Activated naive CD4-positive, alpha-beta T cell treated with anti-CD3 and anti-CD28 coated beads, Interleukin-2, amount 10 ng/mL, durations not matched to agents 7 days and 5 days (primary cell): ENCODE measurements around the gene CEPT1.

ENCODE experiments used
- CTCF ChIA-PET: fragments of 350-600 bp; sonication (Branson Sonifier 250); formaldehyde crosslinking; loops from one replicate; lab custom pipeline; 2021; ENCODE audit warnings: antibody characterized with exemption; lab: Charles Lee
- DNase-seq: peaks from one replicate; pipeline ENCODE4 v3.0.0-alpha.2; 2020
- H3K27ac Mint-ChIP-seq: one replicate; pipeline ENCODE4 v1.8.0; 2021; ENCODE audit warnings: mild to moderate bottlenecking, moderate library complexity, mixed read lengths
- H3K27me3 Mint-ChIP-seq: one replicate; pipeline ENCODE4 v1.8.0; 2021; ENCODE audit warnings: mild to moderate bottlenecking, mixed read lengths
- H3K36me3 Mint-ChIP-seq: one replicate; pipeline ENCODE4 v1.8.0; 2021; ENCODE audit warnings: mixed read lengths
- H3K4me1 Mint-ChIP-seq: one replicate; pipeline ENCODE4 v1.8.0; 2021; ENCODE audit warnings: mixed read lengths
- H3K4me3 Mint-ChIP-seq: one replicate; pipeline ENCODE4 v1.8.0; 2021; ENCODE audit warnings: mild to moderate bottlenecking, moderate library complexity, mixed read lengths
- H3K9me3 Mint-ChIP-seq: one replicate; pipeline ENCODE4 v1.8.0; 2021; ENCODE audit warnings: mixed read lengths

The CEPT1 gene

DNA sequence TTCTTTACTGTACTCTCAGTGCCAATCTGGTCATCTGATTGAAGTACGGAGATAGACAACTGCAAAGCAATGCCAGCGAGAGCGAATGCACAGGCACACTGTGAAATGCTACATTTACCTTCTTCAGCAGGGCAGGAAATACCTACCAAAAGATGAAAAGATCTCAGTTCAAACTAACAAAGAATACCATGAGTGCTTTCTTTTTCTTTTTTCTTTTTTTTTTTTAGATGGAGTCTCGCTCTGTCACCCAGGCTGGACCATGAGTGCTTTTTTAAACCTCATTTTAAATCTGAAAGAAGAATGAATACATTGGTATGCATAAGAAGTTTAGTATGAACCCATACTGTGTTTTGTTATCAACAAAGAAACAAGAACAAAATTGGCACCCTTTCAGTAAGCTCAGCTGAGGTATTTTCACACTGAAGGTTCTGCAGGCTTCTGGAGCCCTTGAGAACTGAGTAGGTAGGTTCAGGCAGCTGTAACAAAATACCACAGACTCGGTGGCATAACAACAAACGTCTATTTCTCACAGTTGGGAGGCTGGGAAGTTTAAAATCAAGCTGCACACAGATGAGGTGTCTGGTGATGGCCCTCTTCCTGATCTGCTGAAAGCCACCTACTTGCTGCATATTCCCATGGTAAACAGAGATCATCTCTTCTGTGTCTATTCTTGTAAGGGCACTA lies 85.8 kb downstream of the CEPT1 start:
- DNase-seq, result peak; percentile 63
- Mint-ChIP-seq H3K9me3 (peaks cover 2% of the 10 kb centered on the region), H3K4me3 (peak overlapping the region; percentile 56), H3K36me3 (peaks cover 16% of the 10 kb centered on the region), H3K4me1 (peaks cover 91% of the 10 kb centered on the region), H3K27ac (peak overlapping the region; percentile 92), H3K27me3 (no peaks in the 10 kb centered on the region)
- CTCF ChIA-PET, result interaction anchor here (0.8 to 10.7 kb wide), 11 partner anchors 8 to 215 kb away, joined by 3 to 96 read pairs (median 6); no protein-coding TSS in a partner anchor

DNA sequence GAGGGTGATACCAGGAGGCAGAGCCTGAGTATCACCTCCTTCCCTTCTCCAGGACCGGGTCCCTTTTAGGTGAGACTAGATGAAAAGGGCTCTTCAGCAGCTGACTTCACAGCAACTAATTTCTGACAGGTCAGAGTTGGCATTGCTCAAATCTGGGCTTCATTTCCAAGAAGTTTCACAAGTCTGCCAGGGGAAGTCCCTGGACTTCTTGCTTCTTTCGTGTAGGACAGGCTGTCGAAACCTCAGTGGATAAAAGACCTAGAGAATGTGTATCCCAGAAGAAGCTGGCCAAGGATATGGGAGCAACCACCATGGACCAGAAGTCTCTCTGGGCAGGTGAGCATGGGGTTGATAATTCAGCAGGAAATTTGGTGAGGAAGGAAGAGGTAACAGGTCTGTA lies 87.4 kb downstream of the CEPT1 start, which contains the start of gene CHI3L2:
Gene CHI3L2, plus strand, starts transcription at position 280 of the 400 bp plus-strand sequence. Its CDS starts 17 bp downstream, at position 297.
- H3K4me3 Mint-ChIP-seq, result no peak within 1 kb of the TSS
- H3K27ac Mint-ChIP-seq, result peak within 1 kb of the TSS; percentile 92
- DNase-seq, result no peak
- no peaks in the 10 kb centered on the region for H3K27me3 Mint-ChIP-seq
- H3K36me3 Mint-ChIP-seq, result peaks cover 18% of the 10 kb centered on the region
- CTCF ChIA-PET, result interaction anchor here (0.9 to 10.7 kb wide), 5 partner anchors 10 to 173 kb away, joined by 3 to 96 read pairs (median 4); no protein-coding TSS in a partner anchor
- H3K9me3 Mint-ChIP-seq, result peaks cover 2% of the 10 kb centered on the region
- H3K4me1 Mint-ChIP-seq, result peaks cover 91% of the 10 kb centered on the region

DNA sequence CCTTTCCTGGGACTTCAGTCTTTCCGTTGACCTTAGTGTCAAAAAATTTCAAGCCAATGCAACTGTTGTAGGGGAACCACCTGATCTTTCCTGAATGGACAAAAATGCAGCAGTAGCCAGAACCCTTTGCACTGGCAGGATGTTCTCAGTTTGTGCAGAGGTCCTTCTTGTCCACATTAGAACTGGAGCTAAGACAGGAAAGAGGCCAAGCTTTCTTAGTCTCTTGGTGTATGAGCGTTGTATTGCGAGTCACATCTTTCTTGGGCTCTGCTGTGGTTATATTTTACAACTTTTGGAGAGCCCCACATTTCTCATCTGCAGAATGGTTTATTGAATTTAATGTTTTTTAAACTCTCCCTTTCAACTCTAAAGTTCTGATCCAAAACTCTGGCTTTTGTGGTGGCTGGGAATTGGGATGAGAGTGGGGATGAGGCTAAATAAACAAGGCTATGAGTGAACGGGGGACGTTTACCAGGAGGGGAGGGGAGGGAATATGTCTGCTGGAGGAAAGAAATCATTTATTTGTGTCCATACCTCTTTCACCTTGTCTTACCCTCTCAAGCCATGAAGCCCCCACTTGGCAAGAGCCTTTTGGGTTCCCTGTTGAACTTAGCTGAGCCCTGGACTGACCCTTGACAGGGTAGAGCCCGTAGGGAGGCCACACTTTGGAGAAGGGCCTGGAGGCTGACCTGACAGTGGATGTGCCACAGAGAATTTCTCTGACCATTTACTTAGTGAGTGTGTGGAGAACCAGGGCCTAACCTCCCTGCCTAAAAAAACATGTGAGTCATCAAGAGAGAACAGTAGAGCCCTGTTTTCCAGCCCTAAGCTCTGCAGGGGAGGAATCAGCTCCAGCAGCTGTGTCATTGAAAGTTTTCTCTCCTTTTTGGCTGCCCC lies 88.1 kb downstream of the CEPT1 start:
- DNase-seq, result no peak
- CTCF ChIA-PET, result interaction anchor here (1.1 to 10.7 kb wide), 3 partner anchors 12 to 130 kb away, joined by 4 to 96 read pairs (median 4); no protein-coding TSS in a partner anchor
- H3K27ac Mint-ChIP-seq, result peak overlapping the region; percentile 92

DNA sequence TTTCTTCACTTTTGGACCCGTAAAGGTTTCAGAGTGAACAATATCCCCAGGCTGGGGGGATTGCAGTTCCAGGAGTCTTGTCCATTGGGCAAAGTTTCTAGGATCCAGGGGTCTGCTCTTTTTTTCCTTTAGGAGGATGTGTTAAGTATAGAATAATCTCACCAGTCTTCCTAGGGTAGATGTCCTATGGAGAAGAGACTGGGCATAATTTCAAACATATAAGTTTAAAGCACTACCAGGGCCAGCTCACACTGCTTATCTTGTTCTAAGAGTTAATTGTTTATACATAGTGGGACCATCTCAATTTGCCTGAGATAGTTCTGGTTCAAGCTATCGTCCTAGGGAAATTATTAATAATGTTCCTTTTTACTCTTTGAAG lies 88.7 kb downstream of the CEPT1 start:
- Mint-ChIP-seq H3K36me3 (peaks cover 18% of the 10 kb centered on the region), H3K27me3 (no peaks in the 10 kb centered on the region), H3K27ac (no peak overlapping the region), H3K9me3 (peaks cover 2% of the 10 kb centered on the region), H3K4me3 (no peak overlapping the region), H3K4me1 (peaks cover 79% of the 10 kb centered on the region)
- CTCF ChIA-PET, result interaction anchor here (0.8 to 10.7 kb wide), 4 partner anchors 13 to 129 kb away, joined by 3 to 96 read pairs (median 4); no protein-coding TSS in a partner anchor
- no peak for DNase-seq

More for the DNA sequence above, 88.1 kb downstream of the CEPT1 start:
- peaks cover 2% of the 10 kb centered on the region for H3K9me3 Mint-ChIP-seq
- H3K27me3 Mint-ChIP-seq, result no peaks in the 10 kb centered on the region
- H3K4me1 Mint-ChIP-seq, result peaks cover 85% of the 10 kb centered on the region
- H3K4me3 Mint-ChIP-seq, result no peak overlapping the region
- peaks cover 18% of the 10 kb centered on the region for H3K36me3 Mint-ChIP-seq

DNA sequence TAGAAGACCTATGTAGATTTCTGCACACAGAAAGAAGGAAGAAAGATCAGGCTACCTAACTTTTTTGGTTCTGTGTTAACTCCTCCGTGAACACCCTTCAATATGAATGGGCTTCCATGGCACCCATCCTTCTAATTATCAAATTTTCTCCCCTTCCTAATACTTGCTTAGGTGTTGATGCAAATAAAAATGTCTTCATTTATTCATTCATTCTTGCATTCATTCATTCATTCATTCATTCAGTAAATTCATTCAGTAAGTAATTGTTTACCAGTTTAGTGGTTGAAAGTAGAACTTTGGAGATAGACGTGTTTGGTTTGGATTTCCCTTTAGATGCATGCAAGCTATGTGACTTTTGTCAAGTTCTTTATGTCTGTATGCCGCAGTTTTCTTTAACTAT lies 92.1 kb downstream of the CEPT1 start:
- H3K4me1 Mint-ChIP-seq, result peaks cover 57% of the 10 kb centered on the region
- CTCF ChIA-PET, result interaction anchor here (1.0 kb wide), 1 partner anchor 9 kb away, joined by 5 read pairs; no protein-coding TSS in a partner anchor

DNA sequence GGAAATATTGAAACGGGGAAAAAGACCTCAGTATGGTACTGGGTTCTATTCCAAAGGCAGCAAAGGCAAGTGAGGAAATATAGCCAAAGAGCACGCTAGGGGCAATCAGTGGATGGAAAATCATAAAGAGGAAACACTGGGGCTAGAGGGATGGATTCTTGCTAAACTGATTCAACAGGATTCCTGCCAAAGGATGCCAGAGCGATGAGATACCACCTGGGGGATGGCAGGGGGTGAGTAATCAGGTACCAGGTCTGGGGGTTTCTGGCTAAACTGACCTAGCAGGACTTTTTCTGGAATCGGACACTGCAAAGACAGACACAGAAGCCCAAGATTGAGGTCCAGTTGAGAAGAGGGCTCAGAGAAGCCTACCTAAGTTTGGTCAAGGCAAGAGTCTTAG lies 94.2 kb downstream of the CEPT1 start:
- no peak for DNase-seq
- H3K27ac Mint-ChIP-seq, result no peak overlapping the region
- peaks cover 36% of the 10 kb centered on the region for H3K4me1 Mint-ChIP-seq
- peaks cover 2% of the 10 kb centered on the region for H3K9me3 Mint-ChIP-seq
- CTCF ChIA-PET, result no interaction called here
- peaks cover 51% of the 10 kb centered on the region for H3K36me3 Mint-ChIP-seq
- H3K4me3 Mint-ChIP-seq, result no peak overlapping the region
- H3K27me3 Mint-ChIP-seq, result no peaks in the 10 kb centered on the region

More for the DNA sequence above, 92.1 kb downstream of the CEPT1 start:
- peaks cover 43% of the 10 kb centered on the region for H3K36me3 Mint-ChIP-seq
- DNase-seq, result no peak
- H3K27me3 Mint-ChIP-seq, result no peaks in the 10 kb centered on the region
- H3K4me3 Mint-ChIP-seq, result no peak overlapping the region
- H3K9me3 Mint-ChIP-seq, result peaks cover 2% of the 10 kb centered on the region
- no peak overlapping the region for H3K27ac Mint-ChIP-seq
